CD4-positive, alpha-beta T cell treated with Interleukin-17A for 4 hours (primary cell): ENCODE results near the gene MMP15.
A peak's percentile ranks its signal among the peaks of the same experiment; 100 is the strongest.

Experiments used
- DNase-seq: peaks from one replicate; pipeline ENCODE4 v3.0.0-alpha.2; 2020; ENCODE audit warnings: mixed read lengths

Gene MMP15

DNA sequence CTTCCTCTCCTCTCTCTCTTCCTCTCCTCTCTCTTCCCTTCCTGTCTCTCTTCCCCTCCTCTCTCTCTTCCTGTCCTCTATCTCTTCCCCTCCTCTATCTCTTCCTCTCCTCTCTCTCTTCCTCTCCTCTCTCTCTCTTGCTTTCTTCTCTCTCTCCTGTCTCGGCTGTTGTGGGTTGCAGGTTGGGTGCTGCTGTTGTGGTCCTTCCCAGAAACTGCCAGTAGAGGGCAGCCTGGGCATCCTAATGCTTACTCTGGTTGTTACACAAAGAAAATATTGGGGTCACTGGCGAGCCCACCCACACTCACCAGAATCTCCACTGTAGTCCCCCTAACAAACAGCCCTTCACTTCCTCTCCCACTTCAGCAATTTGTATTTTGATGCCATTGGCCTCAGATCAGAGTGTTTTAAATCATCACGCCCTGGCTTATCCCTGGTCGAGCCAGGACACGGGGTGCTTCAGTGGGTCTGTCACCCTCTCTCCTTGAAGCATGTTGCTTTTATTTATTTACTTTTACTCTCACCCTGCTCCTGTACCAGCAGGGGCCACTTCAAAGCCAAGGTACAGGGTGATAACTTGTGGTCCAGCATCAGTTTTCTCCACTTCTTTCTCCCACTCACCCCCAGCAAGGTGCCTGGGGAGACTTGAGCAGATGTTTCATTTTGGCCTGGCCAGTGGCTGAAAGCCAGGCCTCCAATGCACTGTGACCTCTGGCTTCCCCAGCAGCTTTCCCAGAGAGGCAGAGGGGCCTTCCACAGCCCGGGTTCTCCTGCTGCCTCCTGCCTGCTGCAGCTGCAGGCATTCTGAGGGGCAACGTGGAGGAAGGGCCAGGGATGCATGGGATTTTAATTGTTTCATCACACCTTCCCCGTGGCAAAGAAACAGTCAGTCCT, 4.7 kb upstream of the MMP15 start:
- peak; percentile 78 for DNase-seq

DNA sequence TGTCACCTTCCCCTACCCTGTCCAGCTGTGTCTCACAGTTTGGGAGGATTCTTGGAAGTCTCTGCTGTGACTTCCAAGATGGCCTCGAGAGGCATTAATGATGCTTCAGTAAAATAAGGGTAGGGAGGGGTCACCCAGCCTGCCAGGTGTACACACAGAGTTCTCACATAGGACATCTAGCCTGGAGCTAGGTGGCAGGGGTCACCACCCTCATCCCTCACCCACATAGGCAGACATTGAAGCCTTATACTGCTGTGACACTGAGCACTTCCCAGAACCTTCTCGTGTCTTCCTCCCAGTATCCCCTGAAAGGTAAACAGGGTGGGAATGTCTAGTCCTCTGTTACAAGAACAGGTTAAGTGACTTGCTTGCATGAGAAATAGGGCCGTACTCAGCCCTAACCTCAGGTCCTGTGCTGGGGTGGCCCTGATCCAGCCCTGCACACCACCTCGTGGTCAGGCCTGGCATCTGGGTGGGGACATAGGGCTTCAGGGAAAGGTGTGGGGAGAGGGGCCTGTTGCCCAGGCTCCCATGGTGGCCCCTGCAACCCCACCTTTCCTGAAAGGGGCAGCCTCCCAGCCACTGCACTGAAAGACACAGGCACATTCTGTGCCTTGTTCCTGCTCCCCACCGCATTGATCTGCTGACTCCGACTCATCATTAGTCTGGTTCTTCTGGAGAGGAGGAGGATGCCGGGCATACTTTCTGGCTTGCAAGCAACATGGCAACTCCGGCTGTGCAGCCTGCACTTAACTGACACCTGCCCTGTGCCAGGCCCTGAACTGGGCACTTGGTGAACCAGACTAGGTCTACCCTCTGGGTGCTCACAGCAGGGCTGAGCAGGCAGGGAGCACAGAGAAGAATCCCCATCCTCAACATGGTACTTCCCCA, 3.6 kb upstream of the MMP15 start:
- no peak for DNase-seq

DNA sequence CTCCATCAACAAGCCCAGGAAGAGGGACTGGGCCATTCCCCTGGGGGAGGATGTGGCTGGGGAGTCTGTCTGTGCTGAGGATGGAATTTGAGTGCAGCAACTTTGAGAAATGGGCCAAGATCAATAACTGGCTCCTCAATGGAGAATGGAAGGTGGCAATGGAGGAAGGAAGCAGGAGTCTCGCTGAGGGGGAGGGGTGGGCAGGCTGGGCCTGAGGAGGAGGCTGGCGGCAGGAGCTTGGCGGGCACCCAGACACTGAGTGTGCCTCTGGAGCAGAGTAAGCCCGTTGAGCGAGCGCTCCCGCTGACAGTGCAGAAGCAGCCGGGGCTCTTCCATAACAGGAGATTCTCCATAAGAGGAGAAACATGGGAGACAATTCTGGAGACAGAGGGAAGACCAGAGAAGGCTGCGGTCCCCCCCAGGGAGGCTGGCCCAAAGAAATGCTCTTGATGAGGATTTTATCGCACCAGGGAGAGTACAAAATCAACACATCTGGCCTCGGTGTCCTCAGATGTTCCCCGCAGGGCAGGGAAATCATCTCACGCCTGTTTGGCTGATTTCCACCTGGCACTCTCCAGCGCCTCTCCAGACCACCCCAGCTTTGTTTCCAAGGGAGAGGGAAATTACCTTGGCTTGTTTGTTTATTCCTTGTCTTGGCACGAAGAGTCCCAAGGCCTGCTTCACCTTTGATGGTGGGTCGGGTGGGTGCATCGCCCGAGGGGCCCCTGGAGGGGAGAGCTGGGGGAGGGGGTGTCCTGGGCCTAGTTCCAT, 2.8 kb upstream of the MMP15 start:
- DNase-seq: no peak

DNA sequence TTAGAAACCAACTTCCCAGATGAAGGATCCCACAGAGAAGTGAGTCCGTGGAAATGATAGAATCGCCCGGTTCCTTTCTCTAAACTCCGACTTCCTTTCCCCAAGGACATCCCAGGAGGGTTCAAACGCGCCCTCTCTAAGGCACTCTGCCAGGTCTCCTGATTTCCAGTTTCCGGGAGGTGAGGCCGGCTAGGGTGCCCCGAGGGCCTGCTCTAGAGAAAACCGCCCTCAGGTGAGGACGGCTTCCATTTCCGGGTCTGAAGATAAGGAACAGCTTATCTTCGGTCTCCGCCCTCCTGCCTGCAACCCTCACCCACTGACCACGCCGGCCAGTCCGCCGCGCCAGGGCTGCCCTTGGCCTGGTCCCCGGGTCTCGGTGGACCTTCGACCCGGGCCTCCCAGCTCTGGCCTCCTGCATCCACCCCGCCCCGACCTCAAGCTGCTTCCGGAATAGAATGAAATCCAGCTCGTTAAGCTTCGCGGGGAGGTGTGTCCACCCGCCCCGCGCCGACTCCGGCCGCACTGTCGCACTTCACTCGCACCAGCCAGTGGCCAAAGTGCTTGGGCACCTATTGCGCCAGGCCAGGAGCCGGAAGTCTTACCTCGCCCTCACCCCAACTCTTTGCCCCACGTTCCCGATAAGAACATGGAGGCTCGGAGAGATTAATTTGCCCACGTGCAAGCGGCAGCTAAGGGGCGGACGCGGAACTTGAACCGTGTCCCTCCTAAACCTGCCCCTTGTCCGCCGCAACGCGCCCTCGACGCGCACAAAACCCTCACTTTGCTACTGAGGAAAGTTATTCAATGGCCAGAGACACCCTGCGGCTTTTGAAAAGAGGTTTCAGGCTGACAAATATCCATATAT, 836 bp upstream of the MMP15 start:
- peak; percentile 33 for DNase-seq

- peak; percentile 31 for DNase-seq
These were observed 668 bp downstream of the MMP15 start for GRCh38 chr16:58026139-58026704.

DNA sequence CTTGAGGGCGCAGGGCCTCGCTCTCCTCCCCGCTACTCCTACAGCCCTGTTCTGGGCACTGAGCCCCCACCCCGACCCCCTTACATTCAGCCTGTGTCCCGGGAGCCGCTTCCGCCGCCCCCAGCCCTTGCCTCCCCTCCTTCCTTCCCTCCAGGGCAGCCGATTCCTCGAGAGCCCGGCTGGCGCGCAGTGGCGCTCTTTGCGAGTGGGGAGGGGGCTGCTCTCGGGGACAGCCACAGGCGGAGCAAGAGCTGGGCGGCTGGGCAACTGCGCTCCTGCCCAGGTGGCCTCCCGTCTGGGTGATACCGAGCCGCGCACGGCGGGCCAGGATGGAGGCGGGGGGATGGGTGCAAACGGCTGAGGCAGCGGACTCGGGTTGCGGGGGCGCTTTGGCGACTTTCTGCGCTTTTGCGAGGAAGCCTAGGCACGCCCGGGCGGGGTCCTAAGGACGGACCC, 1.2 kb downstream of the MMP15 start:
- DNase-seq: peak; percentile 12

GRCh38 chr16:58027161-58027915, 1.8 kb downstream of the MMP15 start:
- no peak for DNase-seq

DNA sequence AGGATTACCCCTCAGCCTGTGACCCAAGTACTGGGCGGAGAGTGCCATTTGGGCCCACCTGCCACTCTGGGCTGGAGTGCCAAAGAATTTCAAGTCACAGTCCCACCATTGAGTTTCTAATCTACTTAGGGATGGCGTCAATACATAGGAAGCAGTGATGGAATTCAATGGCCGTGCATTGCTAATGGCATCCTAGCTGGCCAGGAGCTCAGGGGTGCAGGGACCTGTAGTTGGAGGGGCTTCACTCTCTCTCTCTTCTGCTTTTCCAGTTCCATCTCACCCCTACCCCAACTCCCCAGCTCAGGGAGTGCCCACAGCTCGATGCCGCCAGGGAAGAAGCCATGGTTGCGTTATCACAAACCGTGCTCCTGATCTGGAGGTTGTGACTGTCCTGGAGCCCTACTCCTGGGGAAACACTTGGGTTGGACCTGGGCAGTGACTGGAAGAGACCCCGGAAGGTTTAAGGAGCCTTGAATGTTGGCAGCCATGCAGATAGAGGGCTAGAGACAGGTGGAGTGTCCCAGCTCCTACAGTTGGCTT, 2.4 kb downstream of the MMP15 start:
- DNase-seq: no peak

- DNase-seq: no peak
These were observed 3.1 kb downstream of the MMP15 start for GRCh38 chr16:58028541-58029070.

GRCh38 chr16:58029410-58029809, 3.9 kb downstream of the MMP15 start:
- no peak for DNase-seq

- DNase-seq: no peak
These were observed 4.7 kb downstream of the MMP15 start for GRCh38 chr16:58030136-58030840.

GRCh38 chr16:58031016-58031800, 5.7 kb downstream of the MMP15 start:
- no peak for DNase-seq

DNA sequence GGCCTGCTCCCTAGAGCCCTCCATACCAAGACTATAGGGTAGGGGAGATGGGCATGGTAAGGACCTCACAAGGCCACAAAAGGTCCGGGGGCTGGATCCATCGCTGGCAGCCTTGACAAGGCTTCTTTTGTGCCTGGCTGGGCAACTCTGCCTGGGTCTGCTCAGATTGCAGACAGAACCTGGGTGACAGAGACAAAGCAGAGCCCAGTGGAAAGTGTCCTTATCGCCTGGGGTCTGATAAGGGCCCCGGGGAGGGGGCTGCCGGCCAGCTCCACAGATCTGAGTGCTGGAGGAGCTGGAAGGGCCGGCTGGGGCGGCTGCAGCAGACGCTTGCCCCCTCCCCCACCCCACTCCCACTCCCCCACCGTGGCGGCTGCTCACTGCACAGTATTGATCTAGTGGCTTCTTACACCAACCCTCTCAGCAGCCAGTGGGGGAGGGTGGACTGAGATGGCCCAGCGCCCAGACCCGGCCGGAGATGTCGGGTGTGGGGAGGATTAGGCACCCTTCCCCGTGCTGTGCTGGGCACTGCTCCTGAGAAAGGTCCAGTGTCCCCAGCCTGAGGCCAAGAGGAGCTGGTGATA, 7.2 kb downstream of the MMP15 start:
- no peak for DNase-seq

DNA sequence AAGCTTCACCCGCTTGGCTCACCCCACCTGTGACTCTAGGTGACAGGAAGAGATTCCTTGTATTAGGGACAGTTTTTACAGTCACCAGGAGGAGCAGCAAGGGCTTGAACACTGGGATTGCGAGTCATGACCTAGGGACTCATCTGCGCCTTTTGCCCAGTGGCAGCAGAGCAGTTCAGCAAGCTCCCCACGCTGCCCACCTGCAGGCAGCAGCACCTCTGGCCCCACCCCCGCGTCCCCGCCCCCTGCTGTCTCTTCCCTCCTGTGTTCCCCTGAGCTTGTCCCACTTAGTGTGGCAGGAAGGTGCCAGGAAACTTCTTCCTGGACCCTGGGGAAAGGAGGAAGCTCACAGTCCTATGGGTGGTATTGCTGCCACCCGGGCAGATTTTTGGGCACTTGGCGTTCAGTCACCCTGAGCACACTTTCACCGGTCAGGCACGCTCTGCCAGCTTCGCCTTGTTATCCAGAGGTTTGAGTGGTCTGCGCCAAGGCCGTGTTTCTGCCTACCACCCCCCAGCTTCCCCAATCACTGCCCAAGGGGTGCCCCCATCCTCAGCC, 8.7 kb downstream of the MMP15 start:
- no peak for DNase-seq

DNA sequence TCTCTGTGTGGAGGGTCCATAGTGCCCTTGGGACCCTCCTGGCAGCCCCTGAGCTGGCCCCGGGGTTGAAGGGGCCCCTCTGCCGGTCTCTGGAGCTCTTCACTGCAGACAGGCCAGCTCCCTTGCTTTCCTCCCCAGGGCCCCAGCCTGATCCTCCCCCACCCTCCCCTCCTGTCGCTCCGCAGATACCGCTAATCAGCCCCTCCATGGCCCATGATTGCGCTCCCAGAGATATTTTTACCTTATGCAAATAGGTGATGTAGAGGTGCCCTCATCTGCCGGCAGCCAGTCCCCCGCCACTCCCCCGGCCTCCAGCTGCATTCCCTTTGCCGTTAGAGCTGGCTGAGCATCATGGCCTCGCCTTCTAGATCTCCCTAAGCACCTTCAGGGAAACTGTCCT, 9.2 kb downstream of the MMP15 start:
- DNase-seq: no peak

GRCh38 chr16:58035356-58036170, 10.0 kb downstream of the MMP15 start:
- DNase-seq: no peak

DNA sequence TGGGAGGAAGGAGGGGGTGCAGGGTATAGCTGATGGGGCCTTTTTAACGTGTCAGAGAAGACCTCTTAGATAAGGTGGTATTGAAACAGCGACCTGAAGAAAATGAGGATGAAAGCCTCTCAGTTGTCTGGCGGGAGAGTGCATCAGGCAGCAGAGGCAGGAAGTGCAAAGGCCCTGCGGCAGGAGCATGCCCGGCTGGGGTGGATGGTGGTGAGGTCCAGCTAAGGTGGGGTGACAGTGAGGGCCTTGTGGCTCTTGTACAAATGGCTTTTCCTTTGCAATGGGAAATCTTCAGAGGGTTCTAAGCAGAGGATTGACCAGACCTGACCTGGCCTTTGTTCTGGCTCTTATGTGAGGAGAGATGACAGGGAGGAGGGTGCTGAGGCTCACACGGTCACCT, 11.4 kb downstream of the MMP15 start:
- DNase-seq: no peak
